ENCODE measurements around the gene PTPN2. TPM values are rescaled to one million over a fixed set of nuclear protein-coding genes. Genes with fewer than 3 reads are reported as not detected.

The PTPN2 gene
- total RNA-seq, 1 donor from 2014 or later, result 25.9 TPM

DNA sequence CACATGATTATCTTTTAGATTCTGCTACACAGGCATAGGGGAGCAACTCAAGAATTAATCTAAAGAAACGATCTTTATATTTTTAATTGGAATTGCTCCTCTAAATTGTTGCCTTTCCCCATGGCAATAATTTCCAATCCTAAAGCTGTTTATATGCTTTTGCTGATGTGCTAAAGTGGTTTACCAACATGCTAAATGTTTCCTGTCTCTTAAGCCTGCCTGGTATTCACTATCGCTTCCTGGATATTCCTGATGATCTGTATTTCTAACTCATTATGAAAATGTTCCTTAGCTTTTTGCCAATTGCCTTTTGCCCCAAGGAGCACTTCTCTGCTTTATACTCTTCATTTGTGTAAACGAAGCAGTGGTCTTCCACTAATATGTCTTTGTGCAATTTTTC, 65.8 kb downstream of the PTPN2 start:
- Mint-ChIP-seq H3K27me3 (ENCODE audit: low read depth, unreplicated experiment) (no peaks in the 10 kb centered on the region), H3K4me1 (ENCODE audit: low read depth, unreplicated experiment) (peaks cover 15% of the 10 kb centered on the region), H3K9me3 (ENCODE audit: unreplicated experiment) (no peaks in the 10 kb centered on the region), H3K4me3 (ENCODE audit: unreplicated experiment) (no peak overlapping the region), H3K27ac (ENCODE audit: unreplicated experiment) (no peak overlapping the region), H3K36me3 (ENCODE audit: low read depth, unreplicated experiment) (peaks cover 8% of the 10 kb centered on the region)
- FAIRE-seq (no peak), DNase-seq (ENCODE audit: low read depth) (no peak)
- H3K4me3 ChIP-seq (ENCODE audit: insufficient read depth, low read depth, low read length), result no peak overlapping the region
- peaks cover 3% of the 10 kb centered on the region for H3K36me3 ChIP-seq (ENCODE audit: insufficient read depth, low read length)
- H3K4me1 ChIP-seq (ENCODE audit: insufficient read depth, low read length), result no peaks in the 10 kb centered on the region
- TF ChIP-seq, protein P1, sequence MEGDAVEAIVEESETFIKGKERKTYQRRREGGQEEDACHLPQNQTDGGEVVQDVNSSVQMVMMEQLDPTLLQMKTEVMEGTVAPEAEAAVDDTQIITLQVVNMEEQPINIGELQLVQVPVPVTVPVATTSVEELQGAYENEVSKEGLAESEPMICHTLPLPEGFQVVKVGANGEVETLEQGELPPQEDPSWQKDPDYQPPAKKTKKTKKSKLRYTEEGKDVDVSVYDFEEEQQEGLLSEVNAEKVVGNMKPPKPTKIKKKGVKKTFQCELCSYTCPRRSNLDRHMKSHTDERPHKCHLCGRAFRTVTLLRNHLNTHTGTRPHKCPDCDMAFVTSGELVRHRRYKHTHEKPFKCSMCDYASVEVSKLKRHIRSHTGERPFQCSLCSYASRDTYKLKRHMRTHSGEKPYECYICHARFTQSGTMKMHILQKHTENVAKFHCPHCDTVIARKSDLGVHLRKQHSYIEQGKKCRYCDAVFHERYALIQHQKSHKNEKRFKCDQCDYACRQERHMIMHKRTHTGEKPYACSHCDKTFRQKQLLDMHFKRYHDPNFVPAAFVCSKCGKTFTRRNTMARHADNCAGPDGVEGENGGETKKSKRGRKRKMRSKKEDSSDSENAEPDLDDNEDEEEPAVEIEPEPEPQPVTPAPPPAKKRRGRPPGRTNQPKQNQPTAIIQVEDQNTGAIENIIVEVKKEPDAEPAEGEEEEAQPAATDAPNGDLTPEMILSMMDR (IDR thresholded peaks at IDR 0.05; ENCODE audit: insufficient read depth, low read depth, low read length), result no peak
- no peak for TF ChIP-seq EZH2 (IDR thresholded peaks at IDR 0.05; ENCODE audit: insufficient read depth, low read length)
- no peaks in the 10 kb centered on the region for H3K79me2 ChIP-seq (ENCODE audit: insufficient read depth, low read length)
- no peaks in the 10 kb centered on the region for H3K27me3 ChIP-seq (ENCODE audit: insufficient read depth, low read length)
- H3K9me3 ChIP-seq (ENCODE audit: insufficient read depth, low read depth, low read length), result no peaks in the 10 kb centered on the region
- no peak overlapping the region for H3K4me2 ChIP-seq (ENCODE audit: low read length)
- H4K20me1 ChIP-seq (ENCODE audit: insufficient read depth, low read length), result no peaks in the 10 kb centered on the region
- H2AFZ ChIP-seq (ENCODE audit: low read depth, low read length), result no peak overlapping the region
- H3K27ac ChIP-seq (ENCODE audit: low read depth, low read length), result no peak overlapping the region
- no peak overlapping the region for H3K9ac ChIP-seq (ENCODE audit: low read length)

DNA sequence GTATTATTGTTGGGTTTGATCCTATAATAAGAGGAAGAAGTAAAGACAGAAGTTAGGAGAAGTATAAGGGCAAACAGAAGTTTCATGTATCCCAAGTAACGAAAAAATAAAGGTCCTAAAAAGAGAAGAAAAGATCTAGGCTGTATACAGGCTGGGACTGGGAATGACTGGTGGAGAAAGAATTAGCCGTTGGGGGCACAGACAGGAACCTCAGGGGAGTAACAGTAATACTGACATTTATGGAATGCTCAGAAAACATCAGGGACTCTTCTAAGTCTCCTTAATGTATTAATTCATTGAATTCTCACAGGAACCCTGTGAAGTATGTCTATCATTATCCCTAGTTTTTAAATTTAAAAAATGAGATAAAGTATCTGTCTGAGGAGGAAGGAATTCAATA, 67.6 kb downstream of the PTPN2 start:
- peaks cover 2% of the 10 kb centered on the region for H3K36me3 Mint-ChIP-seq (ENCODE audit: low read depth, unreplicated experiment)
- H3K9me3 ChIP-seq (ENCODE audit: insufficient read depth, low read depth, low read length), result no peaks in the 10 kb centered on the region

More for the DNA sequence above, 67.6 kb downstream of the PTPN2 start:
- Histone ChIP-seq H2AFZ (ENCODE audit: low read depth, low read length) (no peak overlapping the region), H3K4me3 (ENCODE audit: insufficient read depth, low read depth, low read length) (no peak overlapping the region), H3K4me2 (ENCODE audit: low read length) (no peak overlapping the region), H3K4me1 (ENCODE audit: insufficient read depth, low read length) (no peaks in the 10 kb centered on the region), H3K27me3 (ENCODE audit: insufficient read depth, low read length) (no peaks in the 10 kb centered on the region), H4K20me1 (ENCODE audit: insufficient read depth, low read length) (no peaks in the 10 kb centered on the region), H3K27ac (ENCODE audit: low read depth, low read length) (no peak overlapping the region), H3K79me2 (ENCODE audit: insufficient read depth, low read length) (no peaks in the 10 kb centered on the region), H3K36me3 (ENCODE audit: insufficient read depth, low read length) (peaks cover 3% of the 10 kb centered on the region), H3K9ac (ENCODE audit: low read length) (no peak overlapping the region)
- no peak for FAIRE-seq
- no peak overlapping the region for H3K27ac Mint-ChIP-seq (ENCODE audit: unreplicated experiment)
- peaks cover 7% of the 10 kb centered on the region for H3K4me1 Mint-ChIP-seq (ENCODE audit: low read depth, unreplicated experiment)
- no peaks in the 10 kb centered on the region for H3K27me3 Mint-ChIP-seq (ENCODE audit: low read depth, unreplicated experiment)
- no peak for DNase-seq (ENCODE audit: low read depth)
- H3K9me3 Mint-ChIP-seq (ENCODE audit: unreplicated experiment), result no peaks in the 10 kb centered on the region
- no peak overlapping the region for H3K4me3 Mint-ChIP-seq (ENCODE audit: unreplicated experiment)
- TF ChIP-seq, protein P1 (IDR thresholded peaks at IDR 0.05; ENCODE audit: insufficient read depth, low read depth, low read length), result no peak
- no peak for TF ChIP-seq EZH2 (IDR thresholded peaks at IDR 0.05; ENCODE audit: insufficient read depth, low read length)

All from astrocyte (in vitro differentiated cells and primary cell).